K562 (cell line): ENCODE measurements around the gene ITGAD. TPM values are rescaled to one million over a fixed set of nuclear protein-coding genes. Genes with fewer than 3 reads are reported as not detected.

Experiments used
- BHLHE40 ChIP-seq: IDR thresholded peaks from 2 replicates; pipeline ENCODE4 v1.6.1; 2011; ENCODE audit warnings: low read length, improper control_type of control experiment
- E2F1 ChIP-seq: sonication (generic); formaldehyde crosslinking; IDR thresholded peaks from 2 replicates; pipeline ENCODE4 v1.8.1; 2023; ENCODE audit warnings: mild to moderate bottlenecking, missing genetic modification reagents, moderate library complexity
- E2F6 ChIP-seq, 2 experiments: IDR thresholded peaks; 2 replicates each; pipeline ENCODE4 v1.6.1; 2011; ENCODE audit warnings: borderline replicate concordance in 1 of 2, control low read depth in 1 of 2, low read depth in 1 of 2, low read length in 1 of 2, mild to moderate bottlenecking in 1 of 2, mixed read lengths in 1 of 2, moderate library complexity in 1 of 2; ENCODE audit not compliant: insufficient read depth in 1 of 2, insufficient read length in 1 of 2, poor library complexity in 1 of 2, severe bottlenecking in 1 of 2; ENCODE audit errors: extremely low read depth in 1 of 2
- EGR1 ChIP-seq: fragments of 450-650 bp; conservative IDR thresholded peaks from 2 replicates; pipeline ENCODE4 v1.6.1; 2017; ENCODE audit warnings: mild to moderate bottlenecking
- ESRRB ChIP-seq: fragments of 250-450 bp; sonication (Bioruptor Pico); IDR thresholded peaks from 2 replicates; pipeline ENCODE4 v1.5.0; 2020; ENCODE audit warnings: mild to moderate bottlenecking, moderate library complexity, borderline replicate concordance
- ETV1 ChIP-seq: fragments of 450-650 bp; conservative IDR thresholded peaks from 2 replicates; pipeline ENCODE4 v1.6.1; 2016; ENCODE audit warnings: missing genetic modification characterization, control low read depth, low read depth, missing compliant biosample characterization
- HNRNPK ChIP-seq: fragments of 200-400 bp; formaldehyde crosslinking; IDR thresholded peaks from one replicate; pipeline ENCODE4 v1.6.1; 2018; ENCODE audit warnings: mild to moderate bottlenecking, low read depth, low read length; ENCODE audit not compliant: poor library complexity, severe bottlenecking
- KLF1 ChIP-seq: fragments of 450-650 bp; IDR thresholded peaks from 2 replicates; pipeline ENCODE4 v1.6.1; 2016; ENCODE audit warnings: missing genetic modification characterization, missing compliant biosample characterization
- LARP7 ChIP-seq: fragments of 450-650 bp; IDR thresholded peaks from 2 replicates; pipeline ENCODE4 v1.6.1; 2016
- LEF1 ChIP-seq: fragments of 450-650 bp; IDR thresholded peaks from 2 replicates; pipeline ENCODE4 v1.6.1; 2016; ENCODE audit warnings: mild to moderate bottlenecking
- NCOA6 ChIP-seq: fragments of 450-650 bp; IDR thresholded peaks from 2 replicates; pipeline ENCODE4 v1.6.1; 2017; ENCODE audit warnings: mild to moderate bottlenecking
- NR3C1 ChIP-seq: sonication (generic); formaldehyde crosslinking; IDR thresholded peaks from 2 replicates; pipeline ENCODE4 v1.8.1; 2022; ENCODE audit warnings: missing genetic modification reagents
- PHF20 ChIP-seq: fragments of 450-650 bp; IDR thresholded peaks from 2 replicates; pipeline ENCODE4 v1.6.1; 2018; ENCODE audit not compliant: partially characterized antibody
- PHF8 ChIP-seq: fragments of 200-600 bp; sonication (generic); IDR thresholded peaks from 2 replicates; pipeline ENCODE4 v1.6.1; 2012; ENCODE audit warnings: mixed run types, mild to moderate bottlenecking, inconsistent platforms, low read length, moderate library complexity, borderline replicate concordance
- PURB ChIP-seq: sonication (generic); formaldehyde crosslinking; IDR thresholded peaks from 2 replicates; pipeline ENCODE4 v1.9.0; 2021; ENCODE audit warnings: low read depth, mild to moderate bottlenecking, missing genetic modification reagents
- SETDB1 ChIP-seq: IDR thresholded peaks from one replicate; pipeline ENCODE4 v1.6.1; 2012; ENCODE audit warnings: low read length, control low read depth, inconsistent platforms
- TFAM ChIP-seq: fragments of 250-450 bp; sonication (Bioruptor Pico); conservative IDR thresholded peaks from 2 replicates; pipeline ENCODE4 v1.5.0; 2021; ENCODE audit warnings: mild to moderate bottlenecking, moderate library complexity
- TSHZ1 ChIP-seq: fragments of 250-450 bp; sonication (Bioruptor Pico); IDR thresholded peaks from 2 replicates; pipeline ENCODE4 v1.4.0; 2020; ENCODE audit warnings: mild to moderate bottlenecking, moderate library complexity
- ZNF12 ChIP-seq: sonication (generic); formaldehyde crosslinking; IDR thresholded peaks from 2 replicates; pipeline ENCODE4 v1.4.0; 2020; ENCODE audit warnings: mild to moderate bottlenecking, missing genetic modification reagents
- ZNF347 ChIP-seq: fragments of 450-650 bp; formaldehyde crosslinking; IDR thresholded peaks from 2 replicates; pipeline ENCODE4 v1.4.0; 2020; ENCODE audit warnings: low read depth, mild to moderate bottlenecking, moderate library complexity
- ZNF41 ChIP-seq: fragments of 250-450 bp; sonication (Bioruptor Pico); conservative IDR thresholded peaks from 2 replicates; pipeline ENCODE4 v1.4.0; 2020; ENCODE audit warnings: mild to moderate bottlenecking
- ZNF668 ChIP-seq: fragments of 250-450 bp; sonication (Bioruptor Pico); IDR thresholded peaks from 2 replicates; pipeline ENCODE4 v1.8.0; 2022; ENCODE audit warnings: mild to moderate bottlenecking, inconsistent platforms
- polyA plus RNA-seq, 8 experiments: library from polyadenylated mRNA; depleted of rRNA in 4 of 8; stranded (reverse) in 5 of 8; unstranded in 3 of 8; fragments of >200 nt; fragmentation: Nextera tagmentation in 2 of 8; fragmentation: Illumina TruSeq in 1 of 8; extraction: Ambion mirVana in 2 of 8; extraction: Trizol in 1 of 8; gene quantifications; 2 replicates each; pipeline versions ENCODE4 v1.2.1 to v1.2.3, GENCODE V29; 2011 to 2014; ENCODE audit warnings: inconsistent platforms in 1 of 8, missing spikeins in 1 of 8
- total RNA-seq, 7 experiments: library from RNA; depleted of rRNA in 6 of 7; stranded (reverse); fragments of >200 nt in 6 of 7; fragmentation: Illumina TruSeq in 2 of 7; extraction: Trizol in 2 of 7; gene quantifications; 2 replicates each; pipeline versions ENCODE4 v1.2.1 to v1.2.3, GENCODE V29; 2011 to 2021; ENCODE audit warnings: low replicate concordance in 1 of 7
- TF ChIP-seq, protein P1 (sequence below): sonication (generic); formaldehyde crosslinking; IDR thresholded peaks from 2 replicates; pipeline ENCODE4 v1.8.0; 2022; ENCODE audit warnings: mild to moderate bottlenecking, missing genetic modification reagents

The ITGAD gene
- total and polyA plus RNA-seq, 9 of the 15 experiments (the other 6 are each of a cell fraction or from before 2014, with no cell fraction given): not detected

- TF ChIP-seq TSHZ1 (CRISPR knock-in tag) (no peak), NR3C1 (no peak), ZNF347 (CRISPR knock-in tag) (no peak), BHLHE40 (no peak), NCOA6 (no peak), SETDB1 (no peak), TFAM (CRISPR knock-in tag) (no peak), ESRRB (CRISPR knock-in tag) (no peak), PURB (no peak), EGR1 (peak; percentile 72), PHF20 (no peak), ZNF12 (CRISPR knock-in tag) (no peak), KLF1 (no peak), E2F6 (IDR thresholded peaks at IDR 0.05; ENCODE audit: borderline replicate concordance in 1 of 2, extremely low read depth in 1 of 2, insufficient read depth in 1 of 2, insufficient read length in 1 of 2, low read depth in 1 of 2, low read length in 1 of 2, poor library complexity in 1 of 2, severe bottlenecking in 1 of 2) (no peak), ZNF668 (CRISPR knock-in tag) (no peak), LARP7 (no peak), HNRNPK (no peak), E2F1 (0 out of 2 replicates have a peak, but pooled peaks have one; percentile 7), PHF8 (0 out of 2 replicates have a peak, but pooled peaks have one; percentile 40), ZNF41 (CRISPR knock-in tag) (no peak), ETV1 (tag) (no peak), LEF1 (no peak)
- TF ChIP-seq, protein P1, sequence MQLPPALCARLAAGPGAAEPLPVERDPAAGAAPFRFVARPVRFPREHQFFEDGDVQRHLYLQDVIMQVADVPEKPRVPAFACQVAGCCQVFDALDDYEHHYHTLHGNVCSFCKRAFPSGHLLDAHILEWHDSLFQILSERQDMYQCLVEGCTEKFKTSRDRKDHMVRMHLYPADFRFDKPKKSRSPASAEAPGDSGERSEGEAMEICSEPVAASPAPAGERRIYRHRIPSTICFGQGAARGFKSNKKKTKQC (CRISPR knock-in tag): no peak
Measured at GRCh38 chr16:31459687-31460581, 66.8 kb downstream of the ITGAD start (continued).
